OCI-LY1 (cell line): Measurements from ENCODE around the gene TMEM107.

Experiments
- EZH2 ChIP-seq: fragments of 200-600 bp; sonication (generic), shearing (Covaris generic); IDR thresholded peaks from 2 replicates; pipeline ENCODE4 v1.8.0; 2017; ENCODE audit warnings: borderline replicate concordance, mixed run types, mild to moderate bottlenecking, antibody characterized with exemption, low read length, moderate library complexity, mixed read lengths
- TF ChIP-seq, protein P1 (sequence below): fragments of 200-600 bp; sonication (generic), shearing (Covaris generic); IDR thresholded peaks from 2 replicates; pipeline ENCODE4 v1.5.1; 2017; ENCODE audit warnings: mild to moderate bottlenecking, antibody characterized with exemption, low read length, moderate library complexity, mixed read lengths

DNA sequence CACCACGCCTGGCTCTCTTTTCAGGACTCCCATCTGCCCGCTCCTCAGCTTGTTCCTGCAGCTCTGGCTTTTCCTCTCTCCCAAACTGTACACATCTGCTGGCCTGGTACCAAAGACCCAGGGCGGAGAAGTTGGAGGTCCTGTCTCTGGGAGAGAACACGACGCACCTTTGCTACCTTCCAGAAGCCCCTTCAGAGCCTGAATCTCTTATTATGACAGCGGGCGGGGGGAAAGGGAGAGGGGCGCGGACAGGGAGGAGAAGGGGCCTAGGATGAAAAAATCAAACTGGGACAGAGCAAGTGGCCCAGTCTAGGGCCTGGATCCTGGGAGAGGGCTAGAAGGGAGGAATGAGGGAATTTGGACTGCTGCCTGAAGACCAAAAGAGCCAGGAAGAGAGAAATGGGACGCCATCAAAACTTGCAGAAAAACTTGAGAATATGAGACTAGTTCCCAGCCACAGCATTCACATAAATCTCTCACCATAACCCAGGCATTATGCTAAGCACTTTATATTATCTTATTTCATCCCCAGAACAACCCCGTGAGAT, 21.5 kb downstream of the TMEM107 start:
- TF ChIP-seq, protein P1, sequence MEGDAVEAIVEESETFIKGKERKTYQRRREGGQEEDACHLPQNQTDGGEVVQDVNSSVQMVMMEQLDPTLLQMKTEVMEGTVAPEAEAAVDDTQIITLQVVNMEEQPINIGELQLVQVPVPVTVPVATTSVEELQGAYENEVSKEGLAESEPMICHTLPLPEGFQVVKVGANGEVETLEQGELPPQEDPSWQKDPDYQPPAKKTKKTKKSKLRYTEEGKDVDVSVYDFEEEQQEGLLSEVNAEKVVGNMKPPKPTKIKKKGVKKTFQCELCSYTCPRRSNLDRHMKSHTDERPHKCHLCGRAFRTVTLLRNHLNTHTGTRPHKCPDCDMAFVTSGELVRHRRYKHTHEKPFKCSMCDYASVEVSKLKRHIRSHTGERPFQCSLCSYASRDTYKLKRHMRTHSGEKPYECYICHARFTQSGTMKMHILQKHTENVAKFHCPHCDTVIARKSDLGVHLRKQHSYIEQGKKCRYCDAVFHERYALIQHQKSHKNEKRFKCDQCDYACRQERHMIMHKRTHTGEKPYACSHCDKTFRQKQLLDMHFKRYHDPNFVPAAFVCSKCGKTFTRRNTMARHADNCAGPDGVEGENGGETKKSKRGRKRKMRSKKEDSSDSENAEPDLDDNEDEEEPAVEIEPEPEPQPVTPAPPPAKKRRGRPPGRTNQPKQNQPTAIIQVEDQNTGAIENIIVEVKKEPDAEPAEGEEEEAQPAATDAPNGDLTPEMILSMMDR = no peak
- no peak for TF ChIP-seq EZH2
